ENCODE results near the gene RNF187.

The RNF187 gene

GRCh38 chr1:228507961-228508652 is 20.9 kb downstream of the RNF187 start:
- no peak for DNase-seq (ENCODE audit: low spot score)
- no peak for TF ChIP-seq CTCF (IDR thresholded peaks at IDR 0.05; ENCODE audit: extremely low read depth, missing control alignments)

- no peak for TF ChIP-seq CTCF (IDR thresholded peaks at IDR 0.05; ENCODE audit: extremely low read depth, missing control alignments)
- DNase-seq (ENCODE audit: low spot score) = no peak
Measured at GRCh38 chr1:228508840-228509415, 21.7 kb downstream of the RNF187 start.

GRCh38 chr1:228510101-228510802 is 23.1 kb downstream of the RNF187 start:
- no peak for TF ChIP-seq CTCF (IDR thresholded peaks at IDR 0.05; ENCODE audit: extremely low read depth, missing control alignments)
- DNase-seq (ENCODE audit: low spot score) = no peak

GRCh38 chr1:228510803-228511413 is 23.7 kb downstream of the RNF187 start:
- no peak for DNase-seq (ENCODE audit: low spot score)
- TF ChIP-seq CTCF (IDR thresholded peaks at IDR 0.05; ENCODE audit: extremely low read depth, missing control alignments) = no peak

GRCh38 chr1:228511546-228512445 is 24.6 kb downstream of the RNF187 start:
- no peak for TF ChIP-seq CTCF (IDR thresholded peaks at IDR 0.05; ENCODE audit: extremely low read depth, missing control alignments)
- no peak for DNase-seq (ENCODE audit: low spot score)

- TF ChIP-seq CTCF (IDR thresholded peaks at IDR 0.05; ENCODE audit: extremely low read depth, missing control alignments) = no peak
- DNase-seq (ENCODE audit: low spot score) = no peak
Measured at GRCh38 chr1:228512781-228513198, 25.6 kb downstream of the RNF187 start.

Measured in GM20000 (cell line).